Measurements from ENCODE around the gene SLF2. TPM values are rescaled to one million over a fixed set of nuclear protein-coding genes. Genes with fewer than 3 reads are reported as not detected.

SLF2 gene
- total RNA-seq, 2 donors from 2014 or later = 15.1 to 21.9 TPM

GRCh38 chr10:100876585-100877460 lies 35.9 kb upstream of the SLF2 start:
- Histone ChIP-seq H3K4me1 (no peaks in the 10 kb centered on the region), H3K36me3 (no peaks in the 10 kb centered on the region), H3K9me3 (no peaks in the 10 kb centered on the region), H3K9ac (ENCODE audit: low read depth in 2 of 2, low read length in 2 of 2) (no peak overlapping the region), H3K27ac (no peak overlapping the region), H3K4me3 (no peak overlapping the region), H3K27me3 (no peaks in the 10 kb centered on the region)
- TF ChIP-seq CTCF (IDR thresholded peaks at IDR 0.05) = no peak
- DNase-seq = no peak
- intact Hi-C loops (cut with DNase I) = loop anchor here (5.0 to 10.0 kb wide), 4 partner anchors 132 to 442 kb away; partner anchors contain the start of gene PAX2

DNA sequence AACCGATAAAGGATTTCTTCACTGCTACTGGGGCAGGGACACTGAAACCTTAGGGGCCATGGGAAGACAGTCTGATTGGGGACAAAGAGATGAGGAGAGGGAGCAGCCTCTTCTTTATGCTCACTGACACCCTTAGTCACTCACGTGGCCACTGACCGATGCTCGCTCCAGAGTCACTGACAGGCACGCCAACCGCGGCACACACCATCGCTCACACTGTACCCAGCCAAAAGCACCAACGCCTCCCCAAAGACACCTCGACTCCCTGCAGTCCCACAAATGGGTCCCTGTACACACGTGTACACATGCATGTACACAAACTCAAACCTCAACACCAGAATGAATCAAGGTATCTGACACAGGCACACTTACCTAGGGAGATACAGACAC lies 35.3 kb upstream of the SLF2 start:
- DNase-seq = no peak
- Histone ChIP-seq H3K36me3 (no peaks in the 10 kb centered on the region), H3K4me1 (no peaks in the 10 kb centered on the region), H3K27ac (no peak overlapping the region), H3K9ac (ENCODE audit: low read depth in 2 of 2, low read length in 2 of 2) (no peak overlapping the region), H3K9me3 (no peaks in the 10 kb centered on the region), H3K4me3 (no peak overlapping the region), H3K27me3 (no peaks in the 10 kb centered on the region)
- TF ChIP-seq CTCF (IDR thresholded peaks at IDR 0.05) = no peak
- intact Hi-C loops (cut with DNase I) = loop anchor here (5.0 to 10.0 kb wide), 4 partner anchors 133 to 443 kb away; partner anchors contain the start of gene PAX2

- intact Hi-C loops (cut with DNase I) = loop anchor here (5.0 to 10.0 kb wide), 4 partner anchors 134 to 444 kb away; partner anchors contain the start of gene PAX2
- H3K27me3 ChIP-seq = no peaks in the 10 kb centered on the region
- peak; percentile 66 for DNase-seq
These were observed 34.4 kb upstream of the SLF2 start for GRCh38 chr10:100878291-100878910.

DNA sequence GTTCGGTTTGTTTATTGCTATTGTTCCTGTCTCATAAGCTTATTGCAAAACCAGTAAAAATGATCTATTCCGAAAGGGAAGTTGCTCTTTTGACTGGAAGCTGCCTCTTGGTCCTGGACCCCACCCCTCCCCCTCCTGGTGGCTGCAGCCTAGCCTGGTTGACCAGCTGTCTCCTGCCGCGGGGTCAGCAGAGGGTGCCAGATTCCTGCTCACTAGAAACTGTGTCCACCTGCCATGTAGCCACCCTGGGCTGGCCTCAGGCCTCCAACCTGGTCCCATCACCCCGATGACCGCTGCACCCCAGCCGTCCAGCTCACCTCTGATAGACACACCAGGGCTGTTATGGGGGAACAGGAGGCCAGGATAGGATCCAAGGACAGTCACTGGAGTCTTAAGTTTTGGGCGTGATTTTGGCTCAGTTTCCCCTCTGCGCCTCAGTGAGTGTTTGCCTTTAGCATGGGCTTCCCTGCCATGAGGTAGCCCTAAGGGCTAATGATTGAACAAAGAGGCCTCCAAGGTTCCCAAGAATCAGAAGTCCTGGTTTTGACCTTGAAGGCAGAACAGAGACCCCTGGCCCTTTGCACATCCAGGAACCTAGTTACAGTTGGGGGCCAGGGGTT lies 32.9 kb upstream of the SLF2 start:
- Histone ChIP-seq H3K9me3 (no peaks in the 10 kb centered on the region), H3K4me3 (no peak overlapping the region), H3K9ac (ENCODE audit: low read depth in 2 of 2, low read length in 2 of 2) (no peak overlapping the region), H3K27ac (no peak overlapping the region), H3K27me3 (no peaks in the 10 kb centered on the region), H3K4me1 (no peaks in the 10 kb centered on the region), H3K36me3 (no peaks in the 10 kb centered on the region)
- TF ChIP-seq CTCF (IDR thresholded peaks at IDR 0.05) = no peak
- intact Hi-C loops (cut with DNase I) = loop anchor here (5.0 to 10.0 kb wide), 4 partner anchors 135 to 445 kb away; partner anchors contain the start of gene PAX2
- no peak for DNase-seq

More at GRCh38 chr10:100878291-100878910, 34.4 kb upstream of the SLF2 start:
- Histone ChIP-seq H3K9ac (ENCODE audit: low read depth in 2 of 2, low read length in 2 of 2) (no peak overlapping the region), H3K4me3 (no peak overlapping the region), H3K9me3 (no peaks in the 10 kb centered on the region), H3K36me3 (no peaks in the 10 kb centered on the region), H3K27ac (no peak overlapping the region), H3K4me1 (no peaks in the 10 kb centered on the region)
- TF ChIP-seq CTCF (IDR thresholded peaks at IDR 0.05) = peak; percentile 53

DNA sequence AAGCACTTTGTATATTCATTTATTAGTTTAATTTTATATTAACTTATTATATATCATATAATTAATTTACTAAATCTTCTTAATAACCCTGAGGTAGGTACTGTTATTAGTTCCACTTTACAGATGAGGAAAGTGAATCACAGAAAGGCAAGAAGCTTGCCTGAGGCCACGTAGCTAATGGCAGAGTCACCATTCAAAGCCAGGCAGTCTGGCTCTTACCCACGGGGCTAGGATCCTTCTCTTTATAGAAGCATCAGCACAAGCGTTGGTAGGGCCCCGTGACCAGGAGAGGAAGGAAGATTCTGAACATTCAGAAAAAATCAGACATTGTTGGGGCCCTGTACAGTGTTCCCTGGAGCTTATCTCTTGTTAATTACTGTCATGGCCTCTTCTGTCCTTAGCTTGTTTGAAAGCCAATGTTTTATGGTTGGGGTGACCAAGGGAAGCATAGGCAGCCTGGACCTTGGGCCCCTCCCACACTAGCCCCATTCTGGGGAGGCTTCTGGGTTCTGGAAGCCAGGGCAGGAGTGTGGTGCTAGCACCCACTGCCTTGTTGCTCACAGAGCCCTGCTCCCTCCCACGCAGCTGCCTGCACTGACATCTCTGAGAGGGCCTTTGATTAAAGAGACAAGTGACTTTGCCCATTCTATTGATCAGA lies 31.1 kb upstream of the SLF2 start:
- Histone ChIP-seq H3K4me3 (no peak overlapping the region), H3K36me3 (no peaks in the 10 kb centered on the region), H3K27me3 (no peaks in the 10 kb centered on the region), H3K4me1 (no peaks in the 10 kb centered on the region), H3K9me3 (no peaks in the 10 kb centered on the region), H3K27ac (no peak overlapping the region), H3K9ac (ENCODE audit: low read depth in 2 of 2, low read length in 2 of 2) (peak overlapping the region in 1 of 2 donors; percentile 12)
- intact Hi-C loops (cut with DNase I) = no loop called here
- DNase-seq = no peak
- no peak for TF ChIP-seq CTCF (IDR thresholded peaks at IDR 0.05)
